BLaER1 (cell line): ENCODE data around the gene C14orf132.
A peak's percentile ranks its signal among the peaks of the same experiment; 100 is the strongest.
"Not testable (repeated sequence)": the region's sequence is repeated elsewhere in the genome, so short reads cannot be mapped to it uniquely, and the experiment has no call there.

Source experiments
- H3K27ac ChIP-seq: shearing (Covaris generic); formaldehyde crosslinking; 2 replicates; pipeline ENCODE4 v1.8.1; 2022
- H3K27me3 ChIP-seq: shearing (Covaris generic); formaldehyde crosslinking; 2 replicates; pipeline ENCODE4 v1.8.1; 2022
- H3K36me3 ChIP-seq: shearing (Covaris generic); formaldehyde crosslinking; 2 replicates; pipeline ENCODE4 v1.8.1; 2022
- H3K4me1 ChIP-seq: shearing (Covaris generic); formaldehyde crosslinking; 2 replicates; pipeline ENCODE4 v1.8.1; 2022
- H3K4me2 ChIP-seq: shearing (Covaris generic); formaldehyde crosslinking; 2 replicates; pipeline ENCODE4 v1.8.1; 2022
- H3K4me3 ChIP-seq: shearing (Covaris generic); formaldehyde crosslinking; 2 replicates; pipeline ENCODE4 v1.8.1; 2022
- H3K9ac ChIP-seq: shearing (Covaris generic); formaldehyde crosslinking; 2 replicates; pipeline ENCODE4 v1.8.1; 2022
- H3K9me3 ChIP-seq: shearing (Covaris generic); formaldehyde crosslinking; 2 replicates; pipeline ENCODE4 v1.8.1; 2022
- H4K20me1 ChIP-seq: shearing (Covaris generic); formaldehyde crosslinking; 2 replicates; pipeline ENCODE4 v1.8.1; 2022
- Cebpa-rat ChIP-seq: shearing (Covaris generic); IDR thresholded peaks from 2 replicates; pipeline ENCODE4 v1.8.1; 2022

Gene C14orf132

GRCh38 chr14:96067985-96068930 lies 29.1 kb downstream of the C14orf132 start:
- H3K4me2 ChIP-seq: no peak overlapping the region
- H3K9me3 ChIP-seq: peaks cover 19% of the 10 kb centered on the region; the same call in 1 of the 2 replicates
- no peak for TF ChIP-seq Cebpa-rat
- peaks cover 69% of the 10 kb centered on the region for H4K20me1 ChIP-seq
- H3K4me3 ChIP-seq: no peak overlapping the region
- H3K9ac ChIP-seq: no peak overlapping the region
- H3K4me1 ChIP-seq: peaks cover 60% of the 10 kb centered on the region
- H3K27ac ChIP-seq: no peak overlapping the region
- H3K27me3 ChIP-seq: no peaks in the 10 kb centered on the region
- peaks cover 49% of the 10 kb centered on the region for H3K36me3 ChIP-seq

- Histone ChIP-seq H3K4me3 (no peak overlapping the region), H3K36me3 (peaks cover 53% of the 10 kb centered on the region), H3K27me3 (no peaks in the 10 kb centered on the region), H3K27ac (no peak overlapping the region), H3K9ac (no peak overlapping the region), H3K4me2 (no peak overlapping the region), H3K4me1 (peaks cover 49% of the 10 kb centered on the region), H3K9me3 (peaks cover 26% of the 10 kb centered on the region), H4K20me1 (peaks cover 69% of the 10 kb centered on the region)
- TF ChIP-seq Cebpa-rat: no peak
Observed at GRCh38 chr14:96069421-96069820, 30.3 kb downstream of the C14orf132 start.

GRCh38 chr14:96071561-96071960 lies 32.4 kb downstream of the C14orf132 start:
- no peak overlapping the region for H3K9ac ChIP-seq
- peaks cover 62% of the 10 kb centered on the region for H4K20me1 ChIP-seq
- no peak for TF ChIP-seq Cebpa-rat
- H3K4me3 ChIP-seq: no peak overlapping the region
- H3K36me3 ChIP-seq: peaks cover 53% of the 10 kb centered on the region
- H3K4me1 ChIP-seq: peaks cover 34% of the 10 kb centered on the region
- peaks cover 26% of the 10 kb centered on the region for H3K9me3 ChIP-seq
- 0 out of 2 replicates have a peak overlapping the region, but pooled peaks have one; percentile 26 for H3K27ac ChIP-seq
- peak overlapping the region; percentile 45 for H3K4me2 ChIP-seq
- H3K27me3 ChIP-seq: no peaks in the 10 kb centered on the region

GRCh38 chr14:96072076-96072475 lies 32.9 kb downstream of the C14orf132 start:
- peaks cover 63% of the 10 kb centered on the region for H4K20me1 ChIP-seq
- no peak overlapping the region for H3K9ac ChIP-seq
- no peak overlapping the region for H3K4me3 ChIP-seq
- H3K9me3 ChIP-seq: peaks cover 26% of the 10 kb centered on the region
- no peaks in the 10 kb centered on the region for H3K27me3 ChIP-seq
- H3K4me1 ChIP-seq: peaks cover 36% of the 10 kb centered on the region
- H3K36me3 ChIP-seq: peaks cover 53% of the 10 kb centered on the region
- H3K4me2 ChIP-seq: peak overlapping the region; percentile 45
- TF ChIP-seq Cebpa-rat: no peak
- no peak overlapping the region for H3K27ac ChIP-seq

GRCh38 chr14:96072746-96073145 lies 33.6 kb downstream of the C14orf132 start:
- Histone ChIP-seq H3K4me3 (no peak overlapping the region), H3K27ac (no peak overlapping the region), H3K36me3 (peaks cover 53% of the 10 kb centered on the region), H4K20me1 (peaks cover 63% of the 10 kb centered on the region), H3K27me3 (no peaks in the 10 kb centered on the region), H3K4me1 (peaks cover 42% of the 10 kb centered on the region), H3K9me3 (peaks cover 26% of the 10 kb centered on the region), H3K4me2 (0 out of 2 replicates have a peak overlapping the region, but pooled peaks have one; percentile 45), H3K9ac (no peak overlapping the region)
- no peak for TF ChIP-seq Cebpa-rat

GRCh38 chr14:96073260-96074039 lies 34.3 kb downstream of the C14orf132 start:
- peaks cover 26% of the 10 kb centered on the region for H3K9me3 ChIP-seq
- H3K4me3 ChIP-seq, H3K27me3 ChIP-seq, H3K9ac ChIP-seq, H3K4me2 ChIP-seq, H3K27ac ChIP-seq: not testable (repeated sequence)
- H3K4me1 ChIP-seq: peaks cover 49% of the 10 kb centered on the region
- H4K20me1 ChIP-seq: peaks cover 63% of the 10 kb centered on the region
- H3K36me3 ChIP-seq: peaks cover 48% of the 10 kb centered on the region

- no peak for TF ChIP-seq Cebpa-rat
- Histone ChIP-seq H4K20me1 (peaks cover 53% of the 10 kb centered on the region), H3K9me3 (peaks cover 8% of the 10 kb centered on the region; the same call in 1 of the 2 replicates), H3K4me1 (peaks cover 46% of the 10 kb centered on the region), H3K4me2 (peak overlapping the region; percentile 90), H3K27ac (peak overlapping the region; percentile 62), H3K36me3 (peaks cover 25% of the 10 kb centered on the region), H3K4me3 (peak overlapping the region; percentile 43), H3K27me3 (no peaks in the 10 kb centered on the region), H3K9ac (peak overlapping the region; percentile 56)
Observed at GRCh38 chr14:96077983-96078624, 38.9 kb downstream of the C14orf132 start.

GRCh38 chr14:96078625-96079016 lies 39.5 kb downstream of the C14orf132 start:
- peak overlapping the region; percentile 90 for H3K4me2 ChIP-seq
- peak overlapping the region; percentile 56 for H3K9ac ChIP-seq
- TF ChIP-seq Cebpa-rat: no peak

GRCh38 chr14:96079066-96079465 lies 39.9 kb downstream of the C14orf132 start:
- H3K4me3 ChIP-seq: no peak overlapping the region
- H3K9ac ChIP-seq: no peak overlapping the region
- no peak for TF ChIP-seq Cebpa-rat
- H4K20me1 ChIP-seq: peaks cover 62% of the 10 kb centered on the region
- no peaks in the 10 kb centered on the region for H3K27me3 ChIP-seq
- H3K27ac ChIP-seq: peak overlapping the region; percentile 62; the same call in 1 of the 2 replicates
- peak overlapping the region; percentile 90 for H3K4me2 ChIP-seq
- H3K4me1 ChIP-seq: peaks cover 54% of the 10 kb centered on the region
- peaks cover 26% of the 10 kb centered on the region for H3K36me3 ChIP-seq
- H3K9me3 ChIP-seq: no peaks in the 10 kb centered on the region

More at GRCh38 chr14:96078625-96079016, 39.5 kb downstream of the C14orf132 start:
- Histone ChIP-seq H3K9me3 (peaks cover 4% of the 10 kb centered on the region; the same call in 1 of the 2 replicates), H3K4me3 (peak overlapping the region; percentile 43; the same call in 1 of the 2 replicates), H3K4me1 (peaks cover 50% of the 10 kb centered on the region), H4K20me1 (peaks cover 58% of the 10 kb centered on the region), H3K36me3 (peaks cover 25% of the 10 kb centered on the region), H3K27me3 (no peaks in the 10 kb centered on the region), H3K27ac (peak overlapping the region; percentile 62)
